PC-3 (cell line): ENCODE results near the gene EMC8.

ENCODE experiments used
- CTCF ChIP-seq: fragments of 300-600 bp; sonication (generic); conservative IDR thresholded peaks from 2 replicates; pipeline ENCODE4 v1.5.1; 2017; ENCODE audit warnings: antibody characterized with exemption, low read depth, mild to moderate bottlenecking, low read length
- EZH2 ChIP-seq: fragments of 300-600 bp; sonication (generic); IDR thresholded peaks from one replicate; pipeline ENCODE4 v1.6.1; 2017; ENCODE audit warnings: antibody characterized with exemption, mild to moderate bottlenecking, low read length; ENCODE audit not compliant: unreplicated experiment
- EZH2phosphoT487 ChIP-seq: fragments of 300-600 bp; sonication (generic); IDR thresholded peaks from 2 replicates; pipeline ENCODE4 v1.6.1; 2018; ENCODE audit warnings: mild to moderate bottlenecking, antibody characterized with exemption, low read length, borderline replicate concordance

- no peak for TF ChIP-seq EZH2phosphoT487
- no peak for TF ChIP-seq CTCF
- no peak for TF ChIP-seq EZH2
Observed at GRCh38 chr16:85754413-85754812, 44.9 kb downstream of the EMC8 start.
